Left ventricle myocardium inferior (tissue), 1 donor: Measurements from ENCODE around the gene XPR1. TPM values are rescaled to one million over a fixed set of nuclear protein-coding genes. Genes with fewer than 3 reads are reported as not detected.

Experiments
- DNase-seq: peaks from one replicate; pipeline ENCODE4 v3.0.0-alpha.2; 2020
- H3K27ac ChIP-seq: fragments of 200-600 bp; replicated peaks from 2 replicates; pipeline ENCODE4 v1.8.0; 2021
- H3K27me3 ChIP-seq: fragments of 200-600 bp; 2 replicates; pipeline ENCODE4 v1.8.0; 2021; ENCODE audit warnings: low read depth
- H3K36me3 ChIP-seq: fragments of 200-600 bp; 2 replicates; pipeline ENCODE4 v1.8.0; 2021
- H3K4me1 ChIP-seq: fragments of 200-600 bp; 2 replicates; pipeline ENCODE4 v1.8.0; 2021
- H3K4me3 ChIP-seq: fragments of 200-600 bp; 2 replicates; pipeline ENCODE4 v1.8.0; 2021; ENCODE audit warnings: mild to moderate bottlenecking, moderate library complexity
- H3K9me3 ChIP-seq: fragments of 200-600 bp; replicated peaks from 2 replicates; pipeline ENCODE4 v1.8.0; 2021
- CTCF ChIP-seq: fragments of 200-600 bp; IDR thresholded peaks from 2 replicates; pipeline ENCODE4 v1.8.0; 2021; ENCODE audit warnings: antibody characterized with exemption, mild to moderate bottlenecking, borderline replicate concordance
- intact Hi-C: fragments of 100-400 bp; cut with micrococcal nuclease; formaldehyde crosslinking; loops from one replicate; pipeline ENCODE4 v1.11.0; 2022
- total RNA-seq: library from RNA; stranded (reverse); fragmentation: NEBNext Ultra II Directional; extraction: Animal tissue kit (Norgen Biotek cat#: 25700); gene quantifications from one replicate; pipeline ENCODE4 v1.2.1, GENCODE V29; 2021
- donor health status: DM: no; HTN: yes; CAD: no; lungs with severe emphysema.

The XPR1 gene
- total RNA-seq, 1 donor from 2014 or later: 60.4 TPM

- Histone ChIP-seq H3K9me3 (no peaks in the 10 kb centered on the region), H3K4me3 (no peak overlapping the region), H3K36me3 (no peaks in the 10 kb centered on the region), H3K27me3 (no peaks in the 10 kb centered on the region), H3K4me1 (peaks cover 24% of the 10 kb centered on the region), H3K27ac (no peak overlapping the region)
- intact Hi-C loops: loop anchor here (2.0 kb wide), 1 partner anchor 53 kb away; no protein-coding TSS in a partner anchor
- DNase-seq: no peak
- TF ChIP-seq CTCF: no peak
Measured at GRCh38 chr1:180781718-180782117, 149.9 kb downstream of the XPR1 start.

- H3K27ac ChIP-seq: no peak overlapping the region
- DNase-seq: no peak
- H3K27me3 ChIP-seq: no peaks in the 10 kb centered on the region
- H3K4me1 ChIP-seq: peaks cover 25% of the 10 kb centered on the region
- no peak for TF ChIP-seq CTCF
- no peaks in the 10 kb centered on the region for H3K9me3 ChIP-seq
- intact Hi-C loops: no loop called here
- H3K4me3 ChIP-seq: no peak overlapping the region
- H3K36me3 ChIP-seq: no peaks in the 10 kb centered on the region
Measured at GRCh38 chr1:180785291-180785690, 153.5 kb downstream of the XPR1 start.

- Histone ChIP-seq H3K4me3 (no peak overlapping the region), H3K27me3 (no peaks in the 10 kb centered on the region), H3K9me3 (no peaks in the 10 kb centered on the region), H3K27ac (no peak overlapping the region), H3K4me1 (peaks cover 25% of the 10 kb centered on the region), H3K36me3 (no peaks in the 10 kb centered on the region)
- intact Hi-C loops: no loop called here
- no peak for TF ChIP-seq CTCF
- no peak for DNase-seq
Measured at GRCh38 chr1:180785887-180786286, 154.1 kb downstream of the XPR1 start.

- intact Hi-C loops: no loop called here
Measured at GRCh38 chr1:180786624-180787023, 154.8 kb downstream of the XPR1 start.

GRCh38 chr1:180787628-180788307 lies 155.9 kb downstream of the XPR1 start:
- intact Hi-C loops: no loop called here
- no peaks in the 10 kb centered on the region for H3K27me3 ChIP-seq
- H3K36me3 ChIP-seq: no peaks in the 10 kb centered on the region
- H3K27ac ChIP-seq: no peak overlapping the region
- H3K9me3 ChIP-seq: no peaks in the 10 kb centered on the region
- no peak for TF ChIP-seq CTCF
- H3K4me1 ChIP-seq: peaks cover 28% of the 10 kb centered on the region
- DNase-seq: no peak
- H3K4me3 ChIP-seq: no peak overlapping the region

More at GRCh38 chr1:180786624-180787023, 154.8 kb downstream of the XPR1 start:
- Histone ChIP-seq H3K36me3 (no peaks in the 10 kb centered on the region), H3K27ac (no peak overlapping the region), H3K27me3 (no peaks in the 10 kb centered on the region), H3K4me3 (no peak overlapping the region), H3K9me3 (no peaks in the 10 kb centered on the region), H3K4me1 (peaks cover 22% of the 10 kb centered on the region)
- TF ChIP-seq CTCF: no peak
- DNase-seq: no peak
